SW 1271 (cell line): ENCODE data around the gene TST.

ENCODE experiments used
- DNase-seq, 2 experiments: peaks; one replicate each; lab custom pipeline; 2025; lab: John Stamatoyannopoulos, UW

Gene TST

DNA sequence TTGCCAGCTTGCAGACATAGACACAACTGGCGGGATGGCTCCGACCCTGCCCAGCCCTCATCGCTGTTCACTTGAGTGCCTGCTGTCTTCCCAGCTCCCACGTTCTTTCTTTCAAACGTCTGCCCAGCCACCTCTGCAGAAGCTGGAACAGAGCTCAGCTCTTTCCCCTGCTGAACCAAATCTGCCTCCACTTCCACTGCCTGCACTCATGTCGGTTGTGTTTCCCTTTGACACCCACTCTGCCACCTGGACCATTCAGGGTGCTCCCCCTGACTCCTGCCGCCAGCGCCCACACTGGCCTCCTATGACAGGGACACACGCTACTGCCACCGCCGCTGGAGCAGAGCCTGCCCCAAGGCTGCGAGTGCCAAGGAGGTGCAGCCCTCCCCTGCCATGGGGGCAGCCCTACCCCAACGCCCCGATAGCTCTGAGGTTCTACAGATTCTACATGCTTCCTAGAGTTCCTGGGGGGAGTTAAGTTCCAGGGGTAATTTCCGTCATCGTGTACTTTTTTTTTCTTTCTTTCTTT is 37.9 kb downstream of the TST start:
- no peak for DNase-seq

GRCh38 chr22:36979016-36979910 is 40.0 kb downstream of the TST start:
- no peak for DNase-seq

- peak in 1 of 2 experiments; percentile 81 for DNase-seq
Measured at GRCh38 chr22:36977947-36978660, 41.1 kb downstream of the TST start.

GRCh38 chr22:36977401-36977861 is 41.8 kb downstream of the TST start:
- DNase-seq, result no peak

DNA sequence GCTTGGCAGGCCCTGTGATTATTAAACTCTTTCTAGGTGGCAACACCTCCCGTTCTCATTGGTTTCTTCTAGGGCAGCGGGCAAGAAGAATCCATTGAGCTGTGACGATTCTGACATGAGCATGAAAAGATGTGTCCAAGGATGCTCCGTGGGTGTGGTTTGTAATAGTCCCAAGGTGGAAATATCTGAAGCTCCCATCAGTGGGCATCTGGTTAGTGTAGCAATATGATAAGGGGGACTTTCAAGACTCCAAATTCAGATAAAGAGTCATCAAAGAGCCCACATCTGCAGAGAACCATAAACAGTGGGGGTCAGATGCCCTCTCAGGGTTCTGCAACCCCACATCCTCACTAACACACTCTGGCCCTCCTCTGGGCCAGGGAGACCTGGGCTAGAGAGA is 42.6 kb downstream of the TST start:
- DNase-seq, result no peak

DNA sequence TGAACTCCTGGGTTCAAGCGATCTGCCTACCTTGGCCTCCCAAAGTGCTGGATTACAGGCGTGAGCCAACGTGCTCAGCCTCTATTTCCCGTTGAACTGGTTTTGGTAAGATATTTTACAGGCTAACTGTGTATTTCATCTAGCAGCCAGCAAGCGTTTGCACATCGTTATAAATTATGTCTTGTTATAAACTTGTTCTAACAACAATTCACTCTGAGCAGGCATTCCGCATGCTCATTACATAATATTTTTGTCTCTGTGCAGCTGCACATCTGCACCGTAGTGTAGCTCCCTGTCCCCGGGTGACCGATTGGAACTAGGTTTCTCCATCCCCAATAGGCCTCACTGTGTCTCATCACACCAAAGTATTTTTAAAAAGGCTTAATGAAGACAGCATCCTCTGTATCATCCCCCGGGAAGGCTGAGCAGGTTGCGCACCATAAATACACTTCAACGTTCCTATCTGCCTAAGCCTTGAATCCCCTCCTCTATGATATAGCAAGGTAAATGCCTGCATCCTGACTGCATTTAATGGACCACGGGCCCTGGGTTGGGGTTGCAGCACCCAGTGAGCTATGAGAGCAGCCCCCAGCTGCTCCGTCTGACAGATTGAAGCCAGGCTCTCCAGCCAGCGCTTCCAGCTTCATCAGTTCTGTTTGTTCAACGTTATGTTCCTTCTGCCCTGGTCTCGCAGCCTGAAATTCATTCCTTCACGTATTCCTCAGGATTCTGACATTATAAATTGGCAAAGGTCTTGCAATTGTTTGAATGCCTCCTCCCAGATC is 47.7 kb downstream of the TST start:
- DNase-seq, result no peak

DNA sequence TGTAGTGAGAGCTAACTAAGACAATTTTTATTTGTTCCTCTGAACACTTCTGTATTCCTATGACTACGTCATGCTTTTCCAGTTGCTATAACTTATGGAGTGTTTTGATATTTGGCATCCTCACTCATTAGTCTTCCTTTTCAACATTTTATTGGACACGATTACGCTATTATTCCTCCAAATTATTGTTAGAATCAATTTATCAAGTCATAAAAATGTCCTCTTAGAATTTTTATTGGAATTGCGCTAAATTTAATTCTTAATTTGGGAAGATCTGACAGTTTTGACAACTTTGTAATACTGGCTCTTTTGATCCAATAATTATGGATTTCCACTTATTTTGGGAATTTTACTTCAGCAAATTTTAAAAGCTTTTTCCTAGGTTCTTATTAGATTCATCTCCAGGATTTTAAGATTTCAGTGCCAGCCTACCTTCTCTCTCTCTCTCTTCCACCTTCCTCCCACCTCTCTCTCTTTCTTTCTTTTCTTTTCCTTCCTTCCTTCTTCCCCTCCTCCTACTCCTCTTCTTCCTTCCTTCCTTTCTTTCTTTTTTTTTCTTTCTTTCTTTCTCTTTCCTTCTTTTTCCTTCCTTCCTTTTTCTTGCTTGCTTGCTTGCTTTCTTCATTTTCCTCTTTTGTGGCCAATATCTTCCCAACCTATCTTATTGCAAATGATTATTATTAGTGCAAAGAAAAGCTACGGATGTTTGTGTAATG is 50.8 kb downstream of the TST start:
- no peak for DNase-seq

- no peak for DNase-seq
Measured at GRCh38 chr22:36966851-36967540, 52.3 kb downstream of the TST start.

GRCh38 chr22:36965696-36966095 is 53.6 kb downstream of the TST start:
- no peak for DNase-seq

DNA sequence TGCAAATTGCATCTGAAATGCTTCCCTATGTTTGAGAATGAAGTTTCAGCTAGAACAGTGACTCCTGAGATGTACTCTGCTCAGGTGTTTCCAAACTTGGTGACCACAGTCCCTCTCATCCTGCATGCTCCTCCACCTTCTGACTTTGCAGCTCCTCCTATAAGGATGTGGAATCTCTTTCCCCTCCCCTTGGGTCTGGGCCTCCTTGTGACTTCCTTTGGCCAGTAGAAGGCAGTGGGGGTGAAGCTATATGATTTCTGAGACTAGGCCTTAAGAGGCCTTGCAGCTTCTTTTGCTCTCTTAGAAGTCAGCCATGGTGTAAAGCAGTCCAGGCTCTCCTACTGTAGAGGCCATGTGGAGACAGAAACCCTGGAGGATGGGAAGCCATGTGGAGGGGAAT is 55.1 kb downstream of the TST start:
- no peak for DNase-seq

DNA sequence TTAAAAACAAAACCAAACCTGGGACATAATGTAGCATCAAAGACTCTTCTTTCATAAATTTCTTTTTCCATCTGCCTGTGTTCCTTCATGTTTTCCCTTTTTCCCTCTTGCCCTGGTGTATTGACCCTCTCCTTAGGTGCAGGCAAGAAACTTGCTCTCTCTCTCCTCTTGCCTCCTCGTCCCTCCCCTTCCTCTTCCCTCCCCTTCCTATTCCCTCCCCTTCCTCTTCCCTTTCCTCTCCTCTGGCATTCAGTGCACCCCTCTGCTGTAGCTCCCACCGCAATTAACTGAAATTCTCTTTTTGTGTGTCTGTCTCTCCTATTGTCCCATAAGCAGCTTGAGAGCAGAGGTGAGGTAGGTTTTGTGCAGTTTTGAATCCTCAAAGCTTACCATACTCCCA is 55.9 kb downstream of the TST start:
- no peak for DNase-seq

GRCh38 chr22:36961626-36962025 is 57.6 kb downstream of the TST start:
- no peak for DNase-seq
